GM21390 (cell line): Measurements from ENCODE around the gene FAM43A.

ENCODE experiments used
- ATAC-seq: cut with Tn5 transposase; IDR thresholded peaks from one replicate; pipeline ENCODE4 v1.9.1; 2021; ENCODE audit not compliant: unreplicated experiment

The FAM43A gene

GRCh38 chr3:194705227-194705626 is 19.5 kb downstream of the FAM43A start:
- ATAC-seq: no peak

DNA sequence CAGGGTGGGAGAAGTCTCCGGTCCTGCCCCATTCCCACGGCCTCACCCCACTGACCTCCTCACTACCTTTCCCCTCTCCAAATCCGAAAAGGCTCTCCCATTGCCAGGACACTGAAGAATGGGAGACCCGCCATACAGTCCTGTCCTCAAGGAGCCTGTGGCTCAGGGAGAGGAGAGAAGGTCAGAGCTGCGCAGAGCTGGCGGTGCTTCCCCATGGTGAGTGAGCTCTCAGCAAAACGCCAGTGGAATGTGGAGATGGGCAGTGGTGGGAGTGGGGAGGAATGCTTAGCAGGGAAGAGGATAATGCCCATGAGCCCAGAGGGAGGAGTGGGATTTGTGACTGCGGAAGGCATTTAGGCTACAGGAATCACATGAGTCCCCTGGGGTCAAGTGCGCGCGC is 20.1 kb downstream of the FAM43A start:
- ATAC-seq: no peak

- no peak for ATAC-seq
Measured at GRCh38 chr3:194707147-194707540, 21.5 kb downstream of the FAM43A start.

DNA sequence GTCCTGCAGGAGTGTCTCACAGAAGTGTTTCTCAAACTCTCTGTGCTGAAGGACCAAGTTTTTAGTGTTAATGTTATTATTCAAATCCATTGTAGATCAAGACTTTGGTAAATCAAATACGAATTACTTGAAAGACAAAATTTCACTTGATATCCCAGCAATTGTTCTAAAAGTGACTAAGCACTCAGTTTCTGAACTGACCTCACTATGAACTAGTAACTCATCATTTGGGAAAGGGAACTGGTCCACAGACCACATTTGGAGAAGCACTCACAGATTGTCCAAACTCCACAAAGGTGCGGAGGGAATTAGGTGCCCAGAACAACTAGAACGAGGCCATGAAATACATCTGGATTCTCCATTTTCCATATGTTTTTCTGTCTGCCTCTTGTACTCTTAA is 25.6 kb downstream of the FAM43A start:
- ATAC-seq: no peak

- no peak for ATAC-seq
Measured at GRCh38 chr3:194711913-194712312, 26.2 kb downstream of the FAM43A start.

DNA sequence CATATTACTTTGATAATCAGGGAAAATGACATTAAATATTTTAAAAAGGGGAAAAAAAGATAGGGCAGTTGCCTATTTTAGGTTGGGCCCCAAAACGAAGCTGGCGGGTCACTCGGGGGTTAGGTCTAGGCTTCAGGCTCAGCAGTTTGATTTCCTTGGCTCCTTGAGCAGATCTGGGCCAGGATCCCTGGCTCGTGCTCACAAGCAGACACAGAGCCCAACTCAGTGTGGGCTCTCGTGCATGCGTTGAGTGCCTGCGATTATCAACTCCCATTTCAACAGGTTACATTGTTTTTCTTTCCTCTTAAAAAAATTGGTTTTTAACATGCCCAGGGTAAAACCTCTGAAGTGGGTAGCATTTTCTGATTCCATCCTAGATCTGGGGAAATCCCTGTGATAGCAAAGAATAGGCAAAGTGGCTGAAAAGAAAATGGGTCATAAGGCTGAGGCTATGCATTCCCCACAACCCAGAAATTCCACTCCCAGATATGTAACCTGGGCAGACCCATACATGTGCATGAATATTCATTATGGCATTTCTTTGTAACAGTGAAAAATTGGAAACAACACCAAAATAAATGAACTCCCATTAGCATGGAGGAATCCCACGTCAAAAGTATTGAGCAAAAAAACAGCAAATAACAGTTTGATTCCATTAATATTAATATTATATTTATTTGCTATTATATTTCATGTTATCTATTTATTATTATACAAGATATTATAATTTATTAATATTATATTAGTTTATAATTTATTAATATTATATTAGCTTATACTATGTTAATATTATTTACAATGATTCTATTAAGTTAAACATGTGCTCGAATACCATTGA is 27.8 kb downstream of the FAM43A start:
- no peak for ATAC-seq

DNA sequence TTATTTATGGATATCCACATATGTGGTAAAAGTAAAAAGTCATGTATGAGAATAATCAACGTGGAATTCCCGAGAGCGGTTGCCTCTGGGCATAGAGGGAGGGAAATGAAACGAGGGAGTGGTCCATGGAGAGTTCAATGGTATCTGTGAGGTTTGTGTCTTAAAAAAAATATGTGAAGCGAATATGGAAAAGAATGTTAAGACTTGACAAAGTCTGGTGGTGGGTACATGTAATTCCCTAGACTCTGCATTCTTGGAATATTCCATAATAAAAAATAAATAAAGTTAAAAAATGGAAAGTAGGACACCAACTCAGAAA is 28.4 kb downstream of the FAM43A start:
- ATAC-seq: no peak

DNA sequence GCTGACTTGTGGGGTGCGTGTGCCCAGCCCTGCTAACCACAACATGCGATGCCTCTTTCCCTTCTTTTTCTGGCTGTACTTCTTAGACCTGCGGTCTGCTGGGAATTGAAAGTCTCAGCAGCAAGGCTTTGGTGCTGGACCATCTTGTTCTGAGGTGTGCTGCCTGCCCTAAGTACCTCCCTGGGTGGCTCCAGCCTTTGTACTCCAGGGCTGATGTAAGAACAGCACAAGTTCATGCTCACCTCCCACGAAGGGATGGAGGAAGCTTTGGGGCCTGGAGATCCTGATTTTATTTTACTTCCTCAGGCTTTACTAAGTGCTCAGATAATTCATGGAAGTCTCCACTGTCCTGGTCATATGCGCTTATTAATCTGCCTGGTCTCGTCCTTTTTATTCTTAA is 28.9 kb downstream of the FAM43A start:
- no peak for ATAC-seq

DNA sequence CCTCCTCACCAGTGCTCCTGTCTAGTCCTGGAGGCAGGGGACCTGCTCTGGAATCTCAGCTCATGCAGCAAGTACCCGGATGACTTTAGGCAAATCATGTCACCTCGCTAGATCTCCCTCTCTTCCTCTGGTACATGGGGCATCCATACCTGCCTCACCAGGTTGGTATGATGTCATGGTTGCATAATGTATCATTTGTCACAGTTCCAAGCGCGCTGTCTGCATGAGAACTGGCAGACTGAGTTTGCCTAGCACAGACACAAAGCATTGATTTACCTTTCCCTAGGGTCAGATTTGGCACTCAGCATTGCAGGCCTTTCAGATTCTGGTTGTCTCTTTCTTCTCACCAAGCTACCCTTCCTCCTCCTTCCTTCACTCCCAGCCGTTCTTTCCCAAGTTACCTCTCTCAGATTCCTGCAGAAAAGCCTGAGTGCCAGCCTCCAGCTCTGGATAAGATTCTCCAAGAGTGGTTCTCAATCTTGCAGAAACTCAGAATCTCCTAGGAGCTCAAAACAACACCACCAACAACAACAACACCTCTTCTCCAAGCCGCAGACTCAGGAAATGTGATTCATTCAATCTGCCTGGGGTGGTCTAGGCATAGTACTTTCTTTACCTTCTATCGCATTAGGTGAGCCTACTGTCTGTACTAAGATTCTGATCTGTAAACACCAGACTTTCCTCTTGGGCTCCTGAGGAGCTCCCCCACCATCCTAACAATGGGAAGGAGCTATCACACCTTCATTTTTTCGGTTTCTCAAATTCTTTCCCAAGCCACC is 29.5 kb downstream of the FAM43A start:
- no peak for ATAC-seq

- ATAC-seq: no peak
Measured at GRCh38 chr3:194718079-194718478, 32.4 kb downstream of the FAM43A start.

DNA sequence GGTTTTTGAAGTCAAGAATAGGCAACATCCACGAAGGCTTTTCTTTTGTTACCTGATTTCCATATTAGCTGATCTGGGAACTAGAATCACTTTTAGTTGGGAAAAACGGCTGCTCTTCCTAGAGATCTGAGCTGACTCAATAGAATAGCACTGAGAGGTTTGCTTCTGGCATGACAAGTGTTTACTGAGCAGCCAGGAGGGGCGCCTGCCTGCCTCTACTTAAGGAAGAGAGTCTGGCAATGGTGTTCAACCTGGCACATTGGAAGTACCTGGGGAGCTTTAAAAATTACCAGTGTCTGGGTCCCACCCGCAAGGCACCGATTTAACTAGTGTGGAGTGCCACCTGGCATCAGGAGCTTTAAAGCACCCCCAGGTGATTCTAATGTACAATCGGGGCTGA is 34.4 kb downstream of the FAM43A start:
- ATAC-seq: no peak

DNA sequence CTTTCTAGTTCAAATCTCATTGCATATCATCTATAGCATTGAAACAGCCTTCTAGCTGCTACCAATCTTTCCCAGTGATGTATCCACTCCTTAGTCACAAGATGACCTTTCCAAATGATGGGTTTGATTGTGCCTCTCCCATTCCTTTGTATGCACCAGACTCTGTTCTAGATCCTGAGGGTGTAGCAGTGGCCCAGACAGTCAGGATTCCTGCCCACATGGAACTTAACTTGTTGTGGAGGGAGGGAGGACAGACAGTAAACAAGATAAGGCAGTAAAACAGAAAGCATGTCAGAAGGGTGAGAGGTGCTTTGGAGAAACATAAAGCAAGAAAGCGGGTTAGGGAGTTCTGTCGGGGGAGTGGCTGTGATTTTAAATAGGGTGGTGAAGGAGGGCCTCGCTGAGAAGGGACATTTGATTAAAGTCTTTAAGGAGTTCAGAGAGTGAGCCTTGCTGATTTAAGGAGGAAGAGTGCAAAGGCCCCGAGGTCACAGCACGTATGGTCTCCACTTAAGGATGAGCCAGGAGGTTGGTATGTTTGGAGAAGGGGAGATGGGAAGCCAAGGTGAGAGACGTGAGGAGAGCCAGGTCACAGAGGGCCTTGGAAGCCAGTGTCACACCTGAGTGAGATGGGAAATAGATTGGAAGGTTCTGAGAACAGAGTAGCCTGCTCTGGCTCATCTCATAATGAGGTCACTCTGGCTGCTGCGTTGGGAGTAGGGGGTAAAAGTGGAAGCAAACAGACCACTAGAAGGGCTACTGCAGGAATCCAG is 38.3 kb downstream of the FAM43A start:
- ATAC-seq: no peak

GRCh38 chr3:194725346-194725745 is 39.7 kb downstream of the FAM43A start:
- no peak for ATAC-seq

GRCh38 chr3:194727435-194728128 is 41.9 kb downstream of the FAM43A start:
- ATAC-seq: no peak

- no peak for ATAC-seq
Measured at GRCh38 chr3:194728986-194729385, 43.3 kb downstream of the FAM43A start.

DNA sequence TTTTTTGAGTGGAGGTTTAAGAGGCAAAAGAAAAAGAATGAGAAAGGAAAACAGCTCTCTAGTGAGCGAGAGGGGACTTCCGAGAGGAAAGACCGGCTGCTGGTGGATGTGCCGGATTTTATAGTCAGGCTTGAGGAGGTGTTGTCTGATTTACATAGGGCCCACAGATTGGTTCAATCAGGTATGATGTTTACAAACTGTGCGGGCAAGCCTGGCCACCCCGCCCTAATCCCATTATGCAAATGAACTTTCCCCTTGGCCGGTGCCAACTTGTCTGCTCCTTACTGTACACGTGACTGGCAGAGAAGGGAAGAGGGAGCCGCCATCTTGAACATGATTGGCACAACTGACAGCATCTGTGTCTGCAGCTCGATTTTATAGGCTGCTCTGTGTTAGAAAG is 44.7 kb downstream of the FAM43A start:
- no peak for ATAC-seq

- ATAC-seq: no peak
Measured at GRCh38 chr3:194731506-194732073, 45.9 kb downstream of the FAM43A start.

GRCh38 chr3:194732617-194733016 is 46.9 kb downstream of the FAM43A start:
- ATAC-seq: no peak

GRCh38 chr3:194736277-194736895 is 50.7 kb downstream of the FAM43A start:
- ATAC-seq: no peak

DNA sequence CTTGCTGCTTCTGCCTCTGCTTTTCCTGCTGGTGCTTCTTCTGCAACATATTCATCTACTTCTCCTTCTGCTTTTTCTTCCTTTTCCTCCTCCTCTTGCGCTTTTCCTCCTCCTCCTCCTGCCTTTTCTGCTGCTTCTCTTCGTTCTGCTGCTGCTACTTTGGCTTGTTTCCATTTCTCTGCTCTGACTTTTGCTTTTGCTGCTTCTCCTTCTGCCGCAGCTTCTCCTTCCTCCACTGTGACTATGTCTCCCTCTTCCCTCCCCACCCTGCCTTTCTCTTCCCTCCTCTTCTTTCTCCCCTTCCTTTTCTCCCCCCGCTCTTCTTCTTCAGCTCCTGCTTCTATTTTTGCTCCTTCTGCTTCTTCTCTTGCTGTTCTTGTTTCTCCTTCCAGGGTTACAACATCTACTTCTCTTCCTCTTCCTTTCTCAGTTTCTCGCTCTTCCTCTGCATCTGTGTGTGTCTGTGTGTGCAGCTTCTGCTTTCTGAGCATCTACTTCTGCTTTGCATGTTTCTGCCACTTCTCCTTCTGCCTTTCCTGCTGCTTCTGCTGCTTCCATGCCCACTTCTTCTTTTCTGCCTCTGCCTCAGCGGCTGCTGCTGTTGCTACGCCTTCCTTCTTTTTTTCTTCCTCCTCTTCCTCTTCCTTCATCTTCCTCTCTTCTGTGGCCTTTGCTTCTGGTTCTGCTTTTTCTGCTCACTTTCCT is 51.4 kb downstream of the FAM43A start:
- ATAC-seq: peak; percentile 82
